Epithelial cell of proximal tubule (primary cell): Measurements from ENCODE around the gene PACRG. TPM values are rescaled to one million over a fixed set of nuclear protein-coding genes. Genes with fewer than 3 reads are reported as not detected.

Experiments
- DNase-seq: peaks from one replicate; pipeline ENCODE4 v3.0.0-alpha.2; 2011; ENCODE audit warnings: low read depth
- H3K4me3 ChIP-seq: 2 replicates; pipeline ENCODE4 v1.5.1; 2011; ENCODE audit warnings: low read depth, mild to moderate bottlenecking, low read length
- CTCF ChIP-seq: conservative IDR thresholded peaks from 2 replicates; pipeline ENCODE4 v1.5.1; 2012; ENCODE audit warnings: low read depth, mild to moderate bottlenecking, low read length
- total RNA-seq: library from RNA; depleted of rRNA; stranded (reverse); fragments of >200 nt; gene quantifications from 2 replicates; pipeline ENCODE4 v1.2.3, GENCODE V29; 2015

Gene PACRG
- total RNA-seq, 1 donor from 2014 or later: 0.12 TPM

GRCh38 chr6:163264662-163265035 lies 536.9 kb downstream of the PACRG start:
- no peak for DNase-seq
- no peak overlapping the region for H3K4me3 ChIP-seq
- TF ChIP-seq CTCF: no peak

- no peak for DNase-seq
- H3K4me3 ChIP-seq: no peak overlapping the region
- TF ChIP-seq CTCF: no peak
These were observed 553.9 kb downstream of the PACRG start for GRCh38 chr6:163281634-163282033.

- DNase-seq: no peak
- TF ChIP-seq CTCF: no peak
These were observed 554.9 kb downstream of the PACRG start for GRCh38 chr6:163282672-163283071.

GRCh38 chr6:163284151-163284550 lies 556.4 kb downstream of the PACRG start:
- DNase-seq: no peak
- H3K4me3 ChIP-seq: no peak overlapping the region
- TF ChIP-seq CTCF: no peak

More at GRCh38 chr6:163282672-163283071, 554.9 kb downstream of the PACRG start:
- H3K4me3 ChIP-seq: no peak overlapping the region

GRCh38 chr6:163285691-163286090 lies 557.9 kb downstream of the PACRG start:
- H3K4me3 ChIP-seq: no peak overlapping the region
- no peak for DNase-seq
- TF ChIP-seq CTCF: no peak

- no peak overlapping the region for H3K4me3 ChIP-seq
- no peak for DNase-seq
- TF ChIP-seq CTCF: no peak
These were observed 559.9 kb downstream of the PACRG start for GRCh38 chr6:163287626-163288025.

- H3K4me3 ChIP-seq: no peak overlapping the region
- no peak for DNase-seq
- no peak for TF ChIP-seq CTCF
These were observed 560.3 kb downstream of the PACRG start for GRCh38 chr6:163288066-163288465.
